DOHH2 (cell line): ENCODE results near the gene FSTL4.

Experiments
- EZH2phosphoT487 ChIP-seq: fragments of 200-600 bp; sonication (generic); IDR thresholded peaks from 2 replicates; pipeline ENCODE4 v1.6.1; 2017; ENCODE audit warnings: borderline replicate concordance, mild to moderate bottlenecking, antibody characterized with exemption, low read length, moderate library complexity, mixed read lengths
- TF ChIP-seq, protein P1 (sequence below): fragments of 200-600 bp; sonication (generic); IDR thresholded peaks from one replicate; pipeline ENCODE4 v1.5.1; 2014; ENCODE audit warnings: antibody characterized with exemption, mild to moderate bottlenecking, low read depth, low read length; ENCODE audit not compliant: poor library complexity, severe bottlenecking

DNA sequence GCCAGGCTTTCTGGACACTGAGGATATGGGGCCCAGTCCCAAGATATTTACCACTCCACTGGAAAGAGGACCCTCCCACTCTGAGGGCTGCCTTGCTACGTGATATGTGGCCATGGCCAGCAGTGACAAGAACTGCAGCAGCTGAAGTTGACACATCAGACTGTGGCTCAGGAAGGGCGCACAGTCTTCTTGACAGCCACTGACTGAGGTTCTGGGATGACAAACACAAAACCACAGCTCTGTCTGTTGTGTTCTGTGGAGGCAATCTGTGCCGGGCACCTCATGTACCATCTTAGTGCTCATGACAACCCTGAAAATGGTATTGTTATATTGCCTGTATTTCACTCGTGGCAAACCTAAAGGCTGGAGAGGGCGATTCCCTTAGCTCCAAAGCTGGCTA lies 16.9 kb downstream of the FSTL4 start:
- TF ChIP-seq, protein P1, sequence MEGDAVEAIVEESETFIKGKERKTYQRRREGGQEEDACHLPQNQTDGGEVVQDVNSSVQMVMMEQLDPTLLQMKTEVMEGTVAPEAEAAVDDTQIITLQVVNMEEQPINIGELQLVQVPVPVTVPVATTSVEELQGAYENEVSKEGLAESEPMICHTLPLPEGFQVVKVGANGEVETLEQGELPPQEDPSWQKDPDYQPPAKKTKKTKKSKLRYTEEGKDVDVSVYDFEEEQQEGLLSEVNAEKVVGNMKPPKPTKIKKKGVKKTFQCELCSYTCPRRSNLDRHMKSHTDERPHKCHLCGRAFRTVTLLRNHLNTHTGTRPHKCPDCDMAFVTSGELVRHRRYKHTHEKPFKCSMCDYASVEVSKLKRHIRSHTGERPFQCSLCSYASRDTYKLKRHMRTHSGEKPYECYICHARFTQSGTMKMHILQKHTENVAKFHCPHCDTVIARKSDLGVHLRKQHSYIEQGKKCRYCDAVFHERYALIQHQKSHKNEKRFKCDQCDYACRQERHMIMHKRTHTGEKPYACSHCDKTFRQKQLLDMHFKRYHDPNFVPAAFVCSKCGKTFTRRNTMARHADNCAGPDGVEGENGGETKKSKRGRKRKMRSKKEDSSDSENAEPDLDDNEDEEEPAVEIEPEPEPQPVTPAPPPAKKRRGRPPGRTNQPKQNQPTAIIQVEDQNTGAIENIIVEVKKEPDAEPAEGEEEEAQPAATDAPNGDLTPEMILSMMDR, result no peak
- no peak for TF ChIP-seq EZH2phosphoT487
